ENCODE measurements around the gene FBLN2.

The FBLN2 gene

DNA sequence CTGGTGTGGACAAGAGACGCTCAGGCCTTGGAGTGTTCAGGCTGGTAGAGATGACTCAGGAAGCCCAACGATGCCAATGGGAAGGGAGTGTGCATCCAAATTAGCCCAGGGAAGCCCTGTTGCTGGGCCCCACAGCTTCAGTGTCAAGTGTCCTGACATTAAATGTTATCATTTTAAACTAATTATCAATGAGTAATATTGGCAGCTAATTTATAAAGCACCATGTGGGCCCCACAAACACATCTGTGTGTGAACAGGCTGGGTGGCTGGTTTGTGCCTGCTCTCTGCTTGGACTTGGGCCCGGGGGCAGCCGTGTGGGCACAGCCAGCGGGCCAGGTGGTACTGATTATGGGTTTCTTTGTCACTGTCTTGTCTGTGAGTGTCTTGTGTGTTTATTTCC, 15.0 kb downstream of the FBLN2 start:
- Histone ChIP-seq H2BK5ac (ENCODE audit: low read length) (no peak overlapping the region), H3K36me3 (replicated peaks in 1 of 2; ENCODE audit: control insufficient read depth in 2 of 2, insufficient read depth in 2 of 2, low read length in 2 of 2) (no peaks in the 10 kb centered on the region), H3K4me2 (ENCODE audit: insufficient read depth, low read length, poor library complexity, severe bottlenecking) (no peak overlapping the region), H3K27me3 (ENCODE audit: control insufficient read depth in 3 of 3, insufficient read depth in 3 of 3, low read depth in 1 of 3, low read length in 3 of 3) (no peaks in the 10 kb centered on the region), H2BK12ac (ENCODE audit: low read length) (no peak overlapping the region), H3K79me1 (ENCODE audit: low read depth, low read length) (no peaks in the 10 kb centered on the region), H2AFZ (ENCODE audit: low read length) (no peak overlapping the region), H4K8ac (ENCODE audit: low read depth, low read length) (no peak overlapping the region), H3K18ac (ENCODE audit: low read length) (no peak overlapping the region), H3K27ac (replicated peaks; ENCODE audit: low read length) (no peak overlapping the region), H3K9me3 (replicated peaks in 1 of 2; ENCODE audit: control insufficient read depth in 2 of 2, insufficient read depth in 1 of 2, low read depth in 1 of 2, low read length in 2 of 2) (no peaks in the 10 kb centered on the region), H3K4me3 (ENCODE audit: low read length in 2 of 2) (no peak overlapping the region), H3K4me1 (ENCODE audit: control insufficient read depth in 2 of 2, insufficient read depth in 1 of 2, low read depth in 1 of 2, low read length in 2 of 2) (peaks cover 22 to 23% of the 10 kb centered on the region in 2 donors), H3K14ac (ENCODE audit: low read length) (no peak overlapping the region), H3K23ac (ENCODE audit: low read depth, low read length, poor library complexity) (no peak overlapping the region), H2BK15ac (ENCODE audit: low read length) (no peak overlapping the region), H2AK5ac (ENCODE audit: low read depth, low read length) (no peak overlapping the region), H4K91ac (ENCODE audit: low read depth, low read length, poor library complexity) (no peak overlapping the region), H3K9ac (ENCODE audit: low read depth, low read length, poor library complexity) (no peak overlapping the region), H2BK120ac (ENCODE audit: low read depth, low read length) (peak overlapping the region; percentile 76), H3K4ac (ENCODE audit: low read length) (no peak overlapping the region)
- no CpG with 5 or more reads among the region's 5 CpGs for WGBS, 2 donors (ENCODE audit: extremely low coverage in 2 of 2, insufficient read length in 2 of 2, insufficient replicate concordance in 1 of 2)
- no peak for DNase-seq (ENCODE audit: low spot score)

DNA sequence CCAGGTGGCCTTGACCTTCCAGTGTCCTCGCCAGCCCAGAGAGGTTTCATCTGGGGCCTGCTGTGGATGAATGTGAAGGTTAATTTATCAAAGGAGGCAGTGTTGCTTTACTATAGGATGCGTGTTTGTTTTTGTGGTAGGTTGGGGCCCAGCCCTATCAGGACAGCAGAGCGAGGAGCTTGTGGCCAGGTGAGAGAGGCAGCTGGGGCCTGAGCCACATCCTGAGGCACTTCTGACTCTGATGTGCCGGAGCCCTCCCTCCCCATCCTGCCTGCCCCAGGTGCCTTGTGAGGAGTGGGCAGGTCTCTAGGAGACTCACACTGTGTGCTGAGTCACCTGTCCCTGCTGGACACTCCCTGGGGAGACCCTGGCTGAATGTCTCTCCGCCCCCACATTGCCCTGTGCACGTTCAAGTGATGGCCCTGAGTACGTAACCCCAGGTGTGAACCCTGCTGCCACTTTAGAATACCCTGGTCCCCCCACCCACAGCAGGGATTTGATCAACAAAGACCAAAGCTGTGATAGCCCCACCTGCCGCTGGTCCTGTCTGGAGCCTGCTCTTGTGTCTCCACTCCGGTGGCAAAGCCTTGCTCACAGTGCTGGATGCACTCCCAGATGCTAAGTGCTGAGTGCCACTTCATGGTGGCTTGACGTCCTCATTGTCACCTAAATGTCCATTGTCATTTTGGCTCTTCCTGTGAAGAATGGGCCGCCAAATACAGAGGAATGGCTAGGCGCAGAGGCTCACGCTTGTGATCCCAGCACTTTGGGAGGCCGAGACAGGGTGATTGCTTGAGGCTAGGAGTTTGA, 16.0 kb downstream of the FBLN2 start:
- no peaks in the 10 kb centered on the region for H3K27me3 ChIP-seq (ENCODE audit: control insufficient read depth in 3 of 3, insufficient read depth in 3 of 3, low read depth in 1 of 3, low read length in 3 of 3)
- H3K9me3 ChIP-seq (replicated peaks in 1 of 2; ENCODE audit: control insufficient read depth in 2 of 2, insufficient read depth in 1 of 2, low read depth in 1 of 2, low read length in 2 of 2), result no peaks in the 10 kb centered on the region
- H3K79me1 ChIP-seq (ENCODE audit: low read depth, low read length), result no peaks in the 10 kb centered on the region
- DNase-seq (ENCODE audit: low spot score), result no peak
- no peak overlapping the region for H3K27ac ChIP-seq (replicated peaks; ENCODE audit: low read length)
- peak overlapping the region; percentile 47 for H4K91ac ChIP-seq (ENCODE audit: low read depth, low read length, poor library complexity)
- H3K4ac ChIP-seq (ENCODE audit: low read length), result no peak overlapping the region
- H3K23ac ChIP-seq (ENCODE audit: low read depth, low read length, poor library complexity), result no peak overlapping the region
- no peak overlapping the region for H2BK120ac ChIP-seq (ENCODE audit: low read depth, low read length)
- H3K9ac ChIP-seq (ENCODE audit: low read depth, low read length, poor library complexity), result no peak overlapping the region
- H2AK5ac ChIP-seq (ENCODE audit: low read depth, low read length), result peak overlapping the region; percentile 79
- no peak overlapping the region for H3K4me3 ChIP-seq (ENCODE audit: low read length in 2 of 2)
- H2BK12ac ChIP-seq (ENCODE audit: low read length), result no peak overlapping the region
- H2BK15ac ChIP-seq (ENCODE audit: low read length), result peak overlapping the region; percentile 96
- H2AFZ ChIP-seq (ENCODE audit: low read length), result no peak overlapping the region
- no peaks in the 10 kb centered on the region for H3K36me3 ChIP-seq (replicated peaks in 1 of 2; ENCODE audit: control insufficient read depth in 2 of 2, insufficient read depth in 2 of 2, low read length in 2 of 2)
- no CpG with 5 or more reads among the region's 14 CpGs for WGBS, 2 donors (ENCODE audit: extremely low coverage in 2 of 2, insufficient read length in 2 of 2, insufficient replicate concordance in 1 of 2)
- peak overlapping the region; percentile 84 for H3K14ac ChIP-seq (ENCODE audit: low read length)
- peaks cover 22 to 23% of the 10 kb centered on the region in 2 donors for H3K4me1 ChIP-seq (ENCODE audit: control insufficient read depth in 2 of 2, insufficient read depth in 1 of 2, low read depth in 1 of 2, low read length in 2 of 2)
- no peak overlapping the region for H3K4me2 ChIP-seq (ENCODE audit: insufficient read depth, low read length, poor library complexity, severe bottlenecking)
- H3K18ac ChIP-seq (ENCODE audit: low read length), result peak overlapping the region; percentile 93
- H4K8ac ChIP-seq (ENCODE audit: low read depth, low read length), result no peak overlapping the region
- H2BK5ac ChIP-seq (ENCODE audit: low read length), result peak overlapping the region; percentile 3

DNA sequence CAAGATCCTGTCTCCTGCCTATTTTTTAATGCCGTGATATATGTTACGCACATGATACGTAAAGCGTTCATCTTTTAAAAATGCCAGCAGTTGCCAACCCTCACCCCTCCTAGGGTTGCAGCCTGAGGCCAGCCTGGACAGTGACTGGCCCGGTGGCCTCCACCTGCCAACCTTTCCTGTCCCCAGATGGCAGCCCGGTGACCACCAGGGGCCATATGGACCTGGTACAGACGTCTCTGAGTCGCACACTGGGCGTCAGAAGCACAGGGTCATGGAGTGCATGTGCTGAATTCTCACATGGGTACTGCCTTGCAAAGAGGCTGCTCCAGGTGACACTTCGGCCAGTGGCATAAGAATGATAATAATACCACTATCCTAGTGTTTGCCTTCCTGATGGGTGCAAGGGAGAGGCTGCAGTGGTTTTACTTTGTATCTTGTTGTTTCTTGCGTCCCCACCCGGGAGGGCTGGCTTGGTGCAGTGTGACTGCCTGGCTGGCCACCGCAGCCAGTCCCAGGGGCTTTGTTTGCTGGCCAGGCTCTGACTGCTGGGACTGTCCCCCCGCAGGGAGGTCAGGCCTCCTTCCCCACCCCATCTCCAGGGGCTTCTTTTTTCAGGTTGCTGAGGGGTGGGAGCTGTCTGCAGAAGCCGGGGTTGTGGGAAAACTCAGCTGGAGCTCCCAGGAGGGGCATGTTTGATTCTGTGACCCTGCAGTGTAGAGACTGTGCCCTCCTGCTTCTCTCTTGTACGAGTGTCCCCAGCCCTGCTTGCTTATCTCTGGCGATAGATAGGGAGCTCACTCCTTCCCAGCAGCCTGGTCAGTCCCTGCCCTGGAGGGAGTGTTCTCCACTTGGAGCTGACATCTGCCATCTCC, 16.9 kb downstream of the FBLN2 start:
- WGBS, 2 donors (ENCODE audit: extremely low coverage in 2 of 2, insufficient read length in 2 of 2, insufficient replicate concordance in 1 of 2), result no CpG with 5 or more reads among the region's 17 CpGs
- Histone ChIP-seq H2BK12ac (ENCODE audit: low read length) (peak overlapping the region; percentile 60), H3K4me1 (ENCODE audit: control insufficient read depth in 2 of 2, insufficient read depth in 1 of 2, low read depth in 1 of 2, low read length in 2 of 2) (peaks cover 22% of the 10 kb centered on the region in 2 donors), H2BK5ac (ENCODE audit: low read length) (peak overlapping the region; percentile 48), H3K4me3 (ENCODE audit: low read length in 2 of 2) (no peak overlapping the region), H3K23ac (ENCODE audit: low read depth, low read length, poor library complexity) (no peak overlapping the region), H4K8ac (ENCODE audit: low read depth, low read length) (peak overlapping the region; percentile 72), H3K14ac (ENCODE audit: low read length) (peak overlapping the region; percentile 67), H3K27me3 (ENCODE audit: control insufficient read depth in 3 of 3, insufficient read depth in 3 of 3, low read depth in 1 of 3, low read length in 3 of 3) (no peaks in the 10 kb centered on the region), H2AK5ac (ENCODE audit: low read depth, low read length) (peak overlapping the region; percentile 78), H3K9me3 (replicated peaks in 1 of 2; ENCODE audit: control insufficient read depth in 2 of 2, insufficient read depth in 1 of 2, low read depth in 1 of 2, low read length in 2 of 2) (no peaks in the 10 kb centered on the region), H4K91ac (ENCODE audit: low read depth, low read length, poor library complexity) (no peak overlapping the region), H3K9ac (ENCODE audit: low read depth, low read length, poor library complexity) (peak overlapping the region; percentile 50), H2AFZ (ENCODE audit: low read length) (peak overlapping the region; percentile 75), H3K36me3 (replicated peaks in 1 of 2; ENCODE audit: control insufficient read depth in 2 of 2, insufficient read depth in 2 of 2, low read length in 2 of 2) (no peaks in the 10 kb centered on the region), H3K79me1 (ENCODE audit: low read depth, low read length) (no peaks in the 10 kb centered on the region), H2BK120ac (ENCODE audit: low read depth, low read length) (no peak overlapping the region), H3K18ac (ENCODE audit: low read length) (peak overlapping the region; percentile 93), H3K4me2 (ENCODE audit: insufficient read depth, low read length, poor library complexity, severe bottlenecking) (peak overlapping the region; percentile 3), H3K27ac (replicated peaks; ENCODE audit: low read length) (peak overlapping the region; percentile 25), H3K4ac (ENCODE audit: low read length) (peak overlapping the region; percentile 68), H2BK15ac (ENCODE audit: low read length) (peak overlapping the region; percentile 94)
- DNase-seq (ENCODE audit: low spot score), result no peak

DNA sequence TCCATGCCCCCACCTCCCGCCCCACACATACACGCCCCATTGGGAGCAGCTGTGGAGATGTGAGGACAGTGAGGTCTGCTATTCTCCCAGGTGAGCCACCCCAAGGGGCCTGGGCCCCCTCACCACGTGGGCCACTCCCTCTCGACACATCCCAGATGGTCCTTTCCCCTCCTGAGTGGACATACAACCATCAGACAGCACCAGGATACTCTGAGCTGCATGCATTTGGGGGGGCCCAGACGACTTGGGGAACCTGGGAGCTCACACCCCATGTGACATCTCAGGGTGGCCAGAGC, 17.5 kb downstream of the FBLN2 start:
- Histone ChIP-seq H2BK5ac (ENCODE audit: low read length) (peak overlapping the region; percentile 48), H3K23ac (ENCODE audit: low read depth, low read length, poor library complexity) (no peak overlapping the region), H4K91ac (ENCODE audit: low read depth, low read length, poor library complexity) (no peak overlapping the region), H2BK120ac (ENCODE audit: low read depth, low read length) (no peak overlapping the region), H3K27ac (replicated peaks; ENCODE audit: low read length) (peak overlapping the region; percentile 25), H2BK12ac (ENCODE audit: low read length) (no peak overlapping the region), H3K27me3 (ENCODE audit: control insufficient read depth in 3 of 3, insufficient read depth in 3 of 3, low read depth in 1 of 3, low read length in 3 of 3) (no peaks in the 10 kb centered on the region), H3K9me3 (replicated peaks in 1 of 2; ENCODE audit: control insufficient read depth in 2 of 2, insufficient read depth in 1 of 2, low read depth in 1 of 2, low read length in 2 of 2) (no peaks in the 10 kb centered on the region), H3K18ac (ENCODE audit: low read length) (peak overlapping the region; percentile 72), H3K36me3 (replicated peaks in 1 of 2; ENCODE audit: control insufficient read depth in 2 of 2, insufficient read depth in 2 of 2, low read length in 2 of 2) (no peaks in the 10 kb centered on the region), H3K4me1 (ENCODE audit: control insufficient read depth in 2 of 2, insufficient read depth in 1 of 2, low read depth in 1 of 2, low read length in 2 of 2) (peaks cover 22 to 25% of the 10 kb centered on the region in 2 donors), H3K4me3 (ENCODE audit: low read length in 2 of 2) (no peak overlapping the region), H2BK15ac (ENCODE audit: low read length) (peak overlapping the region; percentile 61), H3K4ac (ENCODE audit: low read length) (peak overlapping the region; percentile 45), H3K79me1 (ENCODE audit: low read depth, low read length) (no peaks in the 10 kb centered on the region), H3K14ac (ENCODE audit: low read length) (peak overlapping the region; percentile 67), H4K8ac (ENCODE audit: low read depth, low read length) (no peak overlapping the region), H3K4me2 (ENCODE audit: insufficient read depth, low read length, poor library complexity, severe bottlenecking) (no peak overlapping the region), H3K9ac (ENCODE audit: low read depth, low read length, poor library complexity) (peak overlapping the region; percentile 47), H2AK5ac (ENCODE audit: low read depth, low read length) (peak overlapping the region; percentile 39), H2AFZ (ENCODE audit: low read length) (peak overlapping the region; percentile 75)
- DNase-seq (ENCODE audit: low spot score), result no peak
- WGBS, 2 donors (ENCODE audit: extremely low coverage in 2 of 2, insufficient read length in 2 of 2, insufficient replicate concordance in 1 of 2), result no CpG with 5 or more reads among the region's 5 CpGs

Measured in neuronal stem cell (in vitro differentiated cells).